Fibroblast of villous mesenchyme (primary cell): ENCODE results near the gene CACNA1B. TPM values are rescaled to one million over a fixed set of nuclear protein-coding genes. Genes with fewer than 3 reads are reported as not detected.

ENCODE experiments used
- DNase-seq: peaks from one replicate; pipeline ENCODE4 v3.0.0-alpha.2; 2010; ENCODE audit warnings: low read depth
- H3K4me3 ChIP-seq: 2 replicates; pipeline ENCODE4 v1.5.1; 2011; ENCODE audit warnings: low read depth, mild to moderate bottlenecking, low read length
- total RNA-seq: library from RNA; depleted of rRNA; stranded (reverse); fragments of >200 nt; gene quantifications from 2 replicates; pipeline ENCODE4 v1.2.3, GENCODE V29; 2012
- TF ChIP-seq, protein P1 (sequence below): IDR thresholded peaks from 2 replicates; pipeline ENCODE4 v1.5.1; 2012; ENCODE audit warnings: low read depth, mild to moderate bottlenecking, low read length; ENCODE audit not compliant: insufficient read depth

CACNA1B gene
- total RNA-seq, 1 donor, result 0.43 TPM

DNA sequence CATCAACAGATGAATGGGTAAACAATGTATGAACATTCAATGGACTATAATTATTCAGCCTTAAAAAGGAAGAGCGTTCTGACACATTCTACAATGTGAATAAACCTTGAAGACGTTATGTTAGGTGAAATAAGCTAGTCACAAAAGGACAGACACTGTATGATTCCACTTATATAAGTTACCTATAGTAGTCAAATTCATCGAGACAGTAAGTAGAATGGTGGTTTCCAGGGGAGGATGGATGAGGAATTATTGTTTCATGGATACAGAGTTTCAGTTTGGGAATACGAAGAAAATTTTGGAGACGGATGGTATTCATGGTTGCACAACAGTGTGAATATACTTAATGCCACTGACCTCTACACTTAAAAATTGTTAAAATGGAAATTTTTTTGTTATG, 216.4 kb downstream of the CACNA1B start:
- no peak overlapping the region for H3K4me3 ChIP-seq
- DNase-seq, result no peak
- TF ChIP-seq, protein P1, sequence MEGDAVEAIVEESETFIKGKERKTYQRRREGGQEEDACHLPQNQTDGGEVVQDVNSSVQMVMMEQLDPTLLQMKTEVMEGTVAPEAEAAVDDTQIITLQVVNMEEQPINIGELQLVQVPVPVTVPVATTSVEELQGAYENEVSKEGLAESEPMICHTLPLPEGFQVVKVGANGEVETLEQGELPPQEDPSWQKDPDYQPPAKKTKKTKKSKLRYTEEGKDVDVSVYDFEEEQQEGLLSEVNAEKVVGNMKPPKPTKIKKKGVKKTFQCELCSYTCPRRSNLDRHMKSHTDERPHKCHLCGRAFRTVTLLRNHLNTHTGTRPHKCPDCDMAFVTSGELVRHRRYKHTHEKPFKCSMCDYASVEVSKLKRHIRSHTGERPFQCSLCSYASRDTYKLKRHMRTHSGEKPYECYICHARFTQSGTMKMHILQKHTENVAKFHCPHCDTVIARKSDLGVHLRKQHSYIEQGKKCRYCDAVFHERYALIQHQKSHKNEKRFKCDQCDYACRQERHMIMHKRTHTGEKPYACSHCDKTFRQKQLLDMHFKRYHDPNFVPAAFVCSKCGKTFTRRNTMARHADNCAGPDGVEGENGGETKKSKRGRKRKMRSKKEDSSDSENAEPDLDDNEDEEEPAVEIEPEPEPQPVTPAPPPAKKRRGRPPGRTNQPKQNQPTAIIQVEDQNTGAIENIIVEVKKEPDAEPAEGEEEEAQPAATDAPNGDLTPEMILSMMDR, result no peak

DNA sequence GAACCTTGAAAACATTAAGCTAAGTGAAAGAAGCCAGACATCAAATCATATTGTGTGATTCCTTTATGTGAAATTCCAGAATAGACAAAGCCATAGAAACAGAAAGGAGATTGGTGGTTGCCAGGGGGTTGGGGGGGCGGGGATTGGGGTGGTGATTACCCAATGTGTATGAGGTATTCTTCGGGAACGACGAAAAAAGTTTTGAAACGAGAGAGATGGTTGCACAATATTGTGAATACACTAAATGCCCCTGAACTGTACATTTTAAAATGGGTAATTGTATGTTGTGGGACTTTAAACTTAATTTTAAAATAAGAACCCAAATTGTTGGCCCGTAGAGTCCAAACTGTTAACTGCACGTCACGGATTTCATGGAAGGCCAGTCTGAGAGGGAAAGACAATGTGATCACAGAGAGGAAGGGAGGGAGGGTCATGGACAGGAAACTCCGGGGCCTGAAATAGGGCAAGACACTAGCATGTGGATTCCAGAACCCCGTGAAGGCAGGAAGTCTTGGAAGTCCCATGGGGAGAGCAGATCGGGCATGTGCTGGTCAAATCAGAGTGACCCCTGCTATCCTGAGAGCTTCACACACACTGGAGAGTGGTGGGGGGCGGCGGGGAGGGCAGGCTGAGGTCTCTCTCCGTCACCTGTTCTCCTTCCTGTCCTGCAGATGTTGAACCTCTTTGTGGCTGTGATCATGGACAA, 218.4 kb downstream of the CACNA1B start:
- DNase-seq, result no peak
- H3K4me3 ChIP-seq, result no peak overlapping the region
- TF ChIP-seq, protein P1, result no peak

DNA sequence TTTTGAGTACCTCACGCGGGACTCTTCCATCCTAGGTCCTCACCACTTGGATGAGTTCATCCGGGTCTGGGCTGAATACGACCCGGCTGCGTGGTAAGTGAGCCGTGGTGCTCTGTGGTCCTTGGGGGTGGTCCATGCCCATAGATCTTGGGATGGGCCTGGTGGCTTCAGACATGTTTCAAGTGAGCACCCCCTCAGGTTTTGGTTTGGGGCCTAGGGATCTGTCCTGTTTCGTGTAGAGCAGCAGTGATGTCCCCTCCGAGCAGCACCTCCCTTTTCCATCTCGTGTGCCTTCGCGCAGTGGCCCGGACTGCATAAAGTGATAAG, 218.9 kb downstream of the CACNA1B start:
- no peak overlapping the region for H3K4me3 ChIP-seq
- TF ChIP-seq, protein P1, result no peak
- no peak for DNase-seq

DNA sequence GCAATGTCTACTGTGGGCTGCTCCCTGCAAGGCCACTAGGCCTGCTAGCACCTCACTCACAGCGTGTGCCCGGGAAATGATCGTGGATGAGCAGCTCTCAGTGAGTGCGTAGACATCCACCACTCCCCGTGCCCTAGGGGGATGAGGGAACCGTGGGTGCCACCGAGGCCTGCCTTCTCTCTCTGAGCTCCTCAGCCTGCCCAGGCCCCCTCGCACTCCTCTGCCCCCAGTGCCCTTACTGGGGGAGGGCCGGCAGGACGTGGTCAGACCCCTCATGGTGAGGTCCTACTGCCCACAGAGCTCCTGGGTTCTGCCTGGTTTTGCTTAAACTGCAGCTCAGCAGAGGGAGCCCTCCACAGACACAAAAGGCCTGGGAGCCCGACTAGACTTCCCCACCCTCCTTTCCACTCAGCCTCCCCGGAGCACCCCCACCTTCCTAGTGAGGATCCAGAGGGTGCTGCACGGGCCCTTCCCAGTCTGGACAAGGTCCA, 220.0 kb downstream of the CACNA1B start:
- TF ChIP-seq, protein P1, result no peak
- DNase-seq, result no peak
- no peak overlapping the region for H3K4me3 ChIP-seq

DNA sequence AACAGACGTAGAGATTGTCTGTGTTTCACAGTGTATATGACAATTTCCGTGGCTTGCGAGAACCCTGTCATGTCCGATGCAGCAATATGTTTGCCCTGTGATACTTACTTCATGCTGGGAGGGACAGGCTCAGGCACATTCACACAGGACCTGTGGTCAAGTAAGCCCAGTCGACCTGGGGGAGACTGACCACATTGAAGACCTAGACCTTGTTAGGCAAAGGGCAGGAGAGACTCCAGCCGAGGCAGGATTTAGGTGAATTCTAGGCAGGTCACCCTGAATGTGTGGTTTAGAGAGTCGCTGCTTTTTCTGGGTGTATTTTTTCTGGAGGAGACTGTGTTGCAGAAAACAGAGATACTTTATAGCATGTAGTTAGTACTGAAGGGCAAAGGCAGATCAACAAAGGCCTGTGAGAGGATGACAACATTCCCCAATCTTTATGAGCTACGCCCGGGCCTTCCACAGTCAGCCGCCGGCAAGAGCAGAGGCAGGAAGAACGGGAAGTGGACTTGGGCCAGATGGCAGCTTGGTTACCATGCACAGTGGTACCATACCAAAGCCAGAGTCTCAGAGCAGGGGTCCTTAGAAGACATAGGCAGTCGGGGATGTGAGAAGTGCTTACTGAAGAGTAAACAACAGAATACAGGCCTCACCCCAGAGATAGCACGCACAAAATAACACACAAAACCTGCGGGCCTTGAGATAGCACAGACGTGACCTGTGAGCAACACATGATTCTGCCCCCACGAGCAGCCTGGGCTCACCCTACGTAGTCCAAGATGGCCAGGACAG, 220.7 kb downstream of the CACNA1B start:
- TF ChIP-seq, protein P1, result no peak

DNA sequence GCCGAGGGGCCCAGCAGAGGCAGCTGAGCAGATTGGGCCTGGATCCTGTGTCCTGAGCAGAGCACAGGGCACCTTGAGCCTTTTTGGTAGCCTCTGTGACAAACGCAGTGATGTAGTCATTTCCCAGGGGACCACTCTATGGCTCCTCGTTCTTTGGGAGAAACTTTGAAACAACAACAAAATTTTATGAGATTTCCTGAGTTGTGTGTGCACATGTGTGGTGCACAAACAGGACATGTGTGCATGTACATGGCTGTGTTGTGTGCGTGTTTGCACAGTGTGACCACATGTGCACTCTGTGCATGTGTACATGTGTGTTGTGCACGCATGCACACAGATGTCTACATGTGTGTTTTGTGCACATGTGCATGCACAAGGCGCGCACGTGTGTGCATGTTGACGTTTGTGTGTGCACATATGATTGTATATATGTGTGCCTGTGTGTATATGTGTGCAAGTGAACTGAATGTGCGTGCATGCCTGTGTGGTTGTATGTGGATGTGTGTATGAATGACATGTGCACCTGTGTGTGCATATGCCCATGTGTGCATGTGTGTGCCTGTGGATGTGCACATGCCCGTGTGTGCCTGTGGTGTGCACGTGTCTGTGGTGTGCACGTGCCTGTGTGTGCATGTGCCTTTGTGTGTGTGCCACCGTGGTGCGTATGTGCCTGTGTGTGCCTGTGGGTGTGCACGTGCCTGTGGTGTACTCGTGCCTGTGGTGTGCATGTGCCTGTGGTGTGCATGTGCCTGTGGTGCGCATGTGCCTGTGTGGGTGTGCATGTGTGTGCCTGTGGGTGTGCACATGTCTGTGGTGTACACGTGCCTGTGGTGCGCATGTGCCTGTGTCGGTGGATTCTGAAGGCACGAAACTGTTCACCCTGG, 221.6 kb downstream of the CACNA1B start:
- H3K4me3 ChIP-seq, result no peak overlapping the region
- TF ChIP-seq, protein P1, result no peak
- no peak for DNase-seq

More for the DNA sequence above, 220.7 kb downstream of the CACNA1B start:
- H3K4me3 ChIP-seq, result no peak overlapping the region
- DNase-seq, result no peak
